HG03378 (cell line): ENCODE data around the gene SRP72.
A peak's percentile ranks its signal among the peaks of the same experiment; 100 is the strongest.

Source experiments
- ATAC-seq: cut with Tn5 transposase; IDR thresholded peaks from one replicate; pipeline ENCODE4 v1.9.1; 2021; ENCODE audit warnings: mild to moderate bottlenecking, moderate library complexity; ENCODE audit not compliant: unreplicated experiment

SRP72 gene

DNA sequence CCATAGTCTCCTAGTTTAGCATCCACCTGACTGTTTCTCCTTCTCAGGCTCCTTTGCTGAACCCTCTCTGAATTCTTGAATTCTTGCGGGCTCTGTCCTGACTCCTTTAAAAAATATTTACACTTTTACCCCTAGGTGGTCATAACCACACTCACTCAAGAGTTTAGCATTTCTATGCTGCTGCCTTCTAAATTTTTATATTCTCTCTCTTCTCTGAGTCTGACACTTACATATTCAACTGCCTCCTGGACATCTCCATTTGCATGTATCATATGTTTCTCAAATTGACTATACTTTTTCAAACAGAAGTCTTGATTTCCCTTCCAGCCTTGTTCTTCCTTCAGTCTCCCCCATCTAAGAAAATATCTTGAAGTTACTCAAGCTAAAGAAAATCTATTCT, 69.7 kb downstream of the SRP72 start:
- no peak for ATAC-seq

DNA sequence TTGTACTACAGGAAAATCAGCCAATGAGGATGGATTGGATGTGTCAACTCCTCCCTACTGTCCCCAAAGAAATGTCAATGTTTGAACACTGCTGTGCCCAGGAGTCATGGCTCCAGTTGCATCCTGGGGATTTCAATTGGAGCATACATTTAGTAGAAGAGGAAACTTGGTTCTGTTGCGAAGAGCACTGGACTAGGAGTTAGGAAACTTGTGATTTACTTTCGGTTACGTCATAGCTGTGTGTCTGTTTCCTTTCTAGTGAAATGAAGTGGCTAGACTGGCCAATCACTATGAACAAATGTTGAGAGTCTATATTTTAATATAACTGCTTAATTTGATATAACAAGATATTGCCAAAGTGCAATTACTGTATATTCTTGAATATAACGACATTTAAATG, 73.4 kb downstream of the SRP72 start:
- ATAC-seq, result no peak

GRCh38 chr4:56544573-56545131, 77.2 kb downstream of the SRP72 start:
- ATAC-seq, result peak; percentile 83

- ATAC-seq, result no peak
Observed at GRCh38 chr4:56550642-56551041, 83.2 kb downstream of the SRP72 start.

DNA sequence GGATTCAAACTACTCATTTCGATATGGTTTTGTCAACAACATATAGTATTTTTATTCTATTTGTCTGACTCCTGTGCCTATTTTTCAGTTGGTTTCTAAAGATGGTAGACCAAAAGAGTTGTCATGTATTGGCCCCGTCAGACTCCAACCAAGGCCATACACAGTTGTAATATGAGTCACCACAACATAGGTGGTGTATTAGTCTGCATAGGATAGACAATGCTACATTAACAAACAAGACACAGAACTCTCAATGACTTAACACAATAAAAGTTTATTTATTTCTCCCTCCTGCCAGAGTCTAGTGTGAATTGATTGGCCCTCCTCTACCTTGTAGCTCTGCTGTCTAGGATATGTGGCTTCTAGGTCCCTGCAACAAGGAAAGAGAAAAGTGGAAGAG, 84.1 kb downstream of the SRP72 start:
- no peak for ATAC-seq

DNA sequence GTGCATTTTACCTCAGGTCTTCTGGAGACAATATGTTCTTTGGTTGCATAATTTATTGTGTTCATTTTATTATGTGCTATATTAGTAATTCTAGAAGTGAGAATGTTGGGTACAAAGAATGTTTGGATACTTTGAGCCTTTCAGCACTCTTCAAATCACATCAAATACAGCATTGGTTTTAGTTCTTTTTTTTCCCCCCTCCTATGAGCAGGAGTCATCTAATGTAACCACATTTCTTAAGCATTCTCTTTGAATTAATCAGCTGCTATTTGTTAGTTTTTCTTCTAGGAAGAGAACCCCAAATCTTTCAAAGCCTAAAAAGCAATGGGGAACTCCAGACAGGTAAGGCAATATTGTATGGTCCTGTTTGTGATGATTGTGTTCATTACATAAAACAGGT, 84.9 kb downstream of the SRP72 start:
- no peak for ATAC-seq
